Caco-2 (cell line): ENCODE results near the gene HAPLN1. TPM values are rescaled to one million over a fixed set of nuclear protein-coding genes. Genes with fewer than 3 reads are reported as not detected.

Source experiments
- BruUV-seq: library from RNA; stranded (reverse); fragments of 400-500 nt; replicated peaks from 2 replicates; lab custom pipeline; 2021; lab: Mats Ljungman, UMichigan
- CTCF ChIA-PET: fragments of 300-600 bp; sonication (Branson Sonifier 250); formaldehyde crosslinking; loops from one replicate; lab custom pipeline; 2022; ENCODE audit warnings: antibody characterized with exemption; lab: Charles Lee
- POLR2A ChIA-PET: fragments of 300-600 bp; sonication (Branson Sonifier 250); formaldehyde crosslinking; loops from one replicate; lab custom pipeline; 2022; ENCODE audit warnings: antibody characterized with exemption; lab: Charles Lee
- DNase-seq, 2 experiments: peaks; one replicate each; pipeline versions ENCODE4 v3.0.0 to v3.0.0-alpha.2; 2020 to 2022
- H3K27me3 ChIP-seq: replicated peaks from 2 replicates; pipeline ENCODE4 v1.6.0; 2011; ENCODE audit warnings: low read length; ENCODE audit not compliant: control insufficient read depth, insufficient read depth
- H3K36me3 ChIP-seq: 2 replicates; pipeline ENCODE4 v1.5.1; 2011; ENCODE audit warnings: low read length; ENCODE audit not compliant: control insufficient read depth, insufficient read depth
- H3K4me1 ChIP-seq: fragments of 250-450 bp; sonication (Bioruptor Pico); 2 replicates; pipeline ENCODE4 v1.5.1; 2020; ENCODE audit warnings: mild to moderate bottlenecking
- H3K4me3 ChIP-seq: 2 replicates; pipeline ENCODE4 v1.5.1; 2011; ENCODE audit warnings: low read depth, mild to moderate bottlenecking, control low read depth, low read length
- H3K9me3 ChIP-seq: fragments of 250-450 bp; sonication (Bioruptor Pico); 2 replicates; pipeline ENCODE4 v1.5.1; 2020; ENCODE audit warnings: mild to moderate bottlenecking, moderate library complexity
- H3K27ac Mint-ChIP-seq: one replicate; pipeline ENCODE4 v1.8.0; 2022; ENCODE audit warnings: mixed read lengths; ENCODE audit not compliant: unreplicated experiment
- H3K27me3 Mint-ChIP-seq: one replicate; pipeline ENCODE4 v1.8.0; 2022; ENCODE audit warnings: mixed read lengths; ENCODE audit not compliant: insufficient read depth, unreplicated experiment
- H3K36me3 Mint-ChIP-seq: one replicate; pipeline ENCODE4 v1.8.0; 2022; ENCODE audit warnings: mild to moderate bottlenecking, mixed read lengths; ENCODE audit not compliant: insufficient read depth, unreplicated experiment
- H3K4me1 Mint-ChIP-seq: one replicate; pipeline ENCODE4 v1.8.0; 2022; ENCODE audit warnings: low read depth, mixed read lengths; ENCODE audit not compliant: unreplicated experiment
- H3K4me3 Mint-ChIP-seq: one replicate; pipeline ENCODE4 v1.8.0; 2022; ENCODE audit warnings: mild to moderate bottlenecking, moderate library complexity, mixed read lengths; ENCODE audit not compliant: unreplicated experiment
- H3K9me3 Mint-ChIP-seq: one replicate; pipeline ENCODE4 v1.8.0; 2022; ENCODE audit warnings: mixed read lengths; ENCODE audit not compliant: unreplicated experiment
- CTCF ChIP-seq, 2 experiments: fragments of 200-600 bp in 1 of 2; IDR thresholded peaks; 1 replicate in 1 of 2; 2 replicates in 1 of 2; pipeline versions ENCODE4 v1.5.1 to v1.8.0; 2011 to 2022; ENCODE audit warnings: antibody characterized with exemption in 1 of 2, control low read depth in 1 of 2, inconsistent platforms in 1 of 2, low read depth in 1 of 2, low read length in 1 of 2, mild to moderate bottlenecking in 1 of 2, moderate library complexity in 1 of 2; ENCODE audit not compliant: insufficient read depth in 1 of 2, severe bottlenecking in 1 of 2, unreplicated experiment in 1 of 2
- intact Hi-C: fragments of 100-400 bp; cut with micrococcal nuclease; formaldehyde crosslinking; loops from one replicate; pipeline ENCODE4 v1.10.0; 2022; ENCODE audit not compliant: unreplicated experiment
- total RNA-seq: library from RNA; stranded (reverse); gene quantifications from 2 replicates; pipeline ENCODE4 v1.2.3, GENCODE V29; 2022

Gene HAPLN1
- total RNA-seq, 1 experiment from 2014 or later = 2.4 TPM

DNA sequence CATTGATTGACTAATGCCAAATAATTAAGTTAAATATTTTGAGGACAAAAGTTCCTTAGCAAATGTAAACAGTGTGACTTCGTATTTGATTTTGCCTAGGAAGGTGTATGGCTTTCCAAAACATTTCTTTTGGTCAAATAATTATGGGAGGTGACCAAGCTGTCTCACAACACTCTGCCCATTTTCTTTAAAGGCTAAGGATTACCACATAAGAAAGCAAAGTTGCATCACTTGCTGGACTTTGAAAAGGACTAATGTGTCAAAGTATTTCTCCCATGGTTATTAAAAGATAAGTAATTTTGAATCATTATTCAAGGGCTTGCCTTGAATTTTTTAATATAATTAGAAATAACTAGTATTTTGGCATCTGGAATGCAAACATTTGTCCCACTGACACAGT is 74.7 kb downstream of the HAPLN1 start:
- no peaks in the 10 kb centered on the region for H3K9me3 ChIP-seq
- Mint-ChIP-seq H3K9me3 (no peaks in the 10 kb centered on the region), H3K4me1 (peaks cover 11% of the 10 kb centered on the region), H3K27me3 (no peaks in the 10 kb centered on the region), H3K36me3 (no peaks in the 10 kb centered on the region), H3K4me3 (no peak overlapping the region), H3K27ac (no peak overlapping the region)
- no peaks in the 10 kb centered on the region for H3K36me3 ChIP-seq
- no peak overlapping the region for H3K4me3 ChIP-seq
- no peaks in the 10 kb centered on the region for H3K27me3 ChIP-seq
- no TSS peak for BruUV-seq
- intact Hi-C loops = no loop called here
- DNase-seq = no peak
- ChIA-PET CTCF (no interaction called here), POLR2A (no interaction called here)
- peaks cover 5% of the 10 kb centered on the region for H3K4me1 ChIP-seq
- TF ChIP-seq CTCF (IDR thresholded peaks at IDR 0.05; ENCODE audit: insufficient read depth in 1 of 2, low read depth in 1 of 2, low read length in 1 of 2, severe bottlenecking in 1 of 2, unreplicated experiment in 1 of 2) = no peak

GRCh38 chr5:83644301-83644700 is 76.4 kb downstream of the HAPLN1 start:
- no peak overlapping the region for H3K27ac Mint-ChIP-seq

DNA sequence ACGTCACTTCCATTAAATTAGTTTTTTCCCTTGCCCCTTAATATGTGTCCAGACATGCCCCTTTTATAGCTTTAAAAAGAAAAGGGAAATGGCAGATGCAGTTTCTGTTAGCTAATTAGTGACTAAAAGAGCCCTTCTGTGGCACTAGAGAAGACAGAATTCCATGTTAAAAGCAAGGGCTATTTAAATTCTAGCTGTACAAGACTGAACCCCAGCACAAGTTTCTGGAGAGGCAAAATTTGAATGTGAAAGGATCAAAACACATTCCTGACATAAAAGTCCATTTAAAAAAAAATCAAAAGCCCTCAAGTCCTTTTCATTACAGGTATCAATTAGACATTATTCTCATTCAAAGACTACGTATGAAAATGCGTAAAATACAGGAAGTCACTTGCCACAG is 78.7 kb downstream of the HAPLN1 start:
- CTCF ChIA-PET = no interaction called here
- intact Hi-C loops = no loop called here
- TF ChIP-seq CTCF (IDR thresholded peaks at IDR 0.05; ENCODE audit: insufficient read depth in 1 of 2, low read depth in 1 of 2, low read length in 1 of 2, severe bottlenecking in 1 of 2, unreplicated experiment in 1 of 2) = no peak

More at GRCh38 chr5:83644301-83644700, 76.4 kb downstream of the HAPLN1 start:
- DNase-seq = no peak
- ChIA-PET CTCF (no interaction called here), POLR2A (no interaction called here)
- H3K9me3 Mint-ChIP-seq = no peaks in the 10 kb centered on the region
- Histone ChIP-seq H3K27me3 (no peaks in the 10 kb centered on the region), H3K4me1 (peaks cover 5% of the 10 kb centered on the region), H3K4me3 (no peak overlapping the region), H3K9me3 (no peaks in the 10 kb centered on the region), H3K36me3 (no peaks in the 10 kb centered on the region)
- H3K4me1 Mint-ChIP-seq = peaks cover 11% of the 10 kb centered on the region
- H3K36me3 Mint-ChIP-seq = no peaks in the 10 kb centered on the region
- intact Hi-C loops = no loop called here
- BruUV-seq = no TSS peak
- no peaks in the 10 kb centered on the region for H3K27me3 Mint-ChIP-seq
- H3K4me3 Mint-ChIP-seq = no peak overlapping the region
- TF ChIP-seq CTCF (IDR thresholded peaks at IDR 0.05; ENCODE audit: insufficient read depth in 1 of 2, low read depth in 1 of 2, low read length in 1 of 2, severe bottlenecking in 1 of 2, unreplicated experiment in 1 of 2) = no peak

More for the DNA sequence above, 78.7 kb downstream of the HAPLN1 start:
- no peak for DNase-seq
- Histone ChIP-seq H3K9me3 (no peaks in the 10 kb centered on the region), H3K27me3 (no peaks in the 10 kb centered on the region), H3K4me1 (peaks cover 5% of the 10 kb centered on the region), H3K36me3 (no peaks in the 10 kb centered on the region), H3K4me3 (no peak overlapping the region)
- Mint-ChIP-seq H3K36me3 (no peaks in the 10 kb centered on the region), H3K4me1 (peaks cover 11% of the 10 kb centered on the region), H3K27me3 (no peaks in the 10 kb centered on the region), H3K4me3 (no peak overlapping the region), H3K27ac (no peak overlapping the region), H3K9me3 (no peaks in the 10 kb centered on the region)
- POLR2A ChIA-PET = no interaction called here
- no TSS peak for BruUV-seq
